GM18499 (cell line): ENCODE results near the gene TIFAB.

ENCODE experiments used
- ATAC-seq: cut with Tn5 transposase; IDR thresholded peaks from one replicate; pipeline ENCODE4 v1.9.1; 2021; ENCODE audit warnings: moderate number of reproducible peaks; ENCODE audit not compliant: insufficient read depth, unreplicated experiment

The TIFAB gene

GRCh38 chr5:135482381-135482933 is 30.3 kb upstream of the TIFAB start:
- no peak for ATAC-seq

GRCh38 chr5:135481909-135482311 is 29.8 kb upstream of the TIFAB start:
- no peak for ATAC-seq

GRCh38 chr5:135481387-135481786 is 29.2 kb upstream of the TIFAB start:
- ATAC-seq, result no peak

GRCh38 chr5:135480511-135480910 is 28.4 kb upstream of the TIFAB start:
- ATAC-seq, result no peak

GRCh38 chr5:135478938-135479337 is 26.8 kb upstream of the TIFAB start:
- no peak for ATAC-seq

- no peak for ATAC-seq
Measured at GRCh38 chr5:135477613-135478066, 25.5 kb upstream of the TIFAB start.

GRCh38 chr5:135476615-135477581 is 24.7 kb upstream of the TIFAB start:
- no peak for ATAC-seq

- ATAC-seq, result no peak
Measured at GRCh38 chr5:135473956-135474670, 22.0 kb upstream of the TIFAB start.

GRCh38 chr5:135472141-135472540 is 20.0 kb upstream of the TIFAB start:
- no peak for ATAC-seq

- no peak for ATAC-seq
Measured at GRCh38 chr5:135471726-135472125, 19.6 kb upstream of the TIFAB start.

GRCh38 chr5:135469911-135470310 is 17.8 kb upstream of the TIFAB start:
- ATAC-seq, result no peak

- ATAC-seq, result no peak
Measured at GRCh38 chr5:135468541-135468940, 16.4 kb upstream of the TIFAB start.

GRCh38 chr5:135467871-135468485 is 15.8 kb upstream of the TIFAB start:
- no peak for ATAC-seq

- ATAC-seq, result no peak
Measured at GRCh38 chr5:135467051-135467625, 15.0 kb upstream of the TIFAB start.

- no peak for ATAC-seq
Measured at GRCh38 chr5:135466178-135467050, 14.3 kb upstream of the TIFAB start.

- ATAC-seq, result no peak
Measured at GRCh38 chr5:135465391-135466122, 13.4 kb upstream of the TIFAB start.

GRCh38 chr5:135462304-135462703 is 10.2 kb upstream of the TIFAB start:
- no peak for ATAC-seq

GRCh38 chr5:135461481-135462151 is 9.5 kb upstream of the TIFAB start:
- ATAC-seq, result no peak
